ENCODE results near the gene UNC5A.

The UNC5A gene

DNA sequence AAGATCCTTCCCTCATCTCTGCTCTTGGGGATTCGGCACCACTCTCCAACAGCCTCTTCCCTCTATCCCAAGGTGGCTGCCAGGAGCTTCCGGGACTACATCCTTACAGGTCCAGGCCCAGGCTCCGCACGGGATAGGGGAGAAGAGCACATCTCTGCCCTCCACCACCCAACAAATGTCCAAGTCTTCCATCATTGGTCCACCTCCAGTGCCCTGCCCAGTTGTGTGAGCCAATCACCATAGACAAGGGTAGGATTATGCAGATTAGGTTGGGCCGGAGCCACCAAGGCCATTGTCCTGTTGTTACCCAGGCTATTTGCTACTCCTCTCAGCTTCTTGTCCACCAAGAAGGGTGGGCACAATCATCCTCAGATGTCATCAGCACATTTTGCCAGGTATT is 9.1 kb downstream of the UNC5A start:
- no peak for TF ChIP-seq FOXP2 (optimal IDR thresholded peaks at IDR 0.05; ENCODE audit: borderline replicate concordance, extremely low read depth, extremely low read length, insufficient read depth)
- no peak for TF ChIP-seq REST (IDR thresholded peaks at IDR 0.05; ENCODE audit: insufficient read depth in 1 of 2, low read depth in 2 of 2, low read length in 2 of 2)
- no peak for TF ChIP-seq POLR2AphosphoS5 (IDR thresholded peaks at IDR 0.05; ENCODE audit: low read depth, low read length)
- no peak for TF ChIP-seq TAF1 (IDR thresholded peaks at IDR 0.05; ENCODE audit: borderline replicate concordance, insufficient read depth, low read length)
- TF ChIP-seq SIN3A (IDR thresholded peaks at IDR 0.05; ENCODE audit: borderline replicate concordance, insufficient read depth, low read length): no peak

DNA sequence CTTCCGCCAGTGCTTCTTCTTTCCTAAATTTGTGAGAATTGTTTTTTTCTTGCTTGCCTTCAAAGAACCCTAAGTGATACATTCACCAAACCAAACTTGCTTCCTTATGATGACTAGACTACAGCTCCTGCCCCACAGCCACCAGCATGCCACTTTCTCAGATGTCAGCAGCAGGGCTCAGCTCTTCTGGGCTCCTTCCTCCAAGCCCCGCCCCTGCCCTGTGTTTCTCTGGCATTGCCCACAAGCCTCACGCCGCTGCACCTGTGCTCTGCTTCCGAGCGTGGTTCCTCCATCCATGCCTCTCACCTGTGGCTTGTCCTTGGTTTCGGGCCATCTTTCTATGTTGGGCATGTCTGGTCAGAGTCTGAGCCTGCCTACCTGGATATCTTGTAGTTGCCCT is 10.6 kb downstream of the UNC5A start:
- TF ChIP-seq REST (IDR thresholded peaks at IDR 0.05; ENCODE audit: insufficient read depth in 1 of 2, low read depth in 2 of 2, low read length in 2 of 2): no peak
- no peak for TF ChIP-seq FOXP2 (optimal IDR thresholded peaks at IDR 0.05; ENCODE audit: borderline replicate concordance, extremely low read depth, extremely low read length, insufficient read depth)
- no peak for TF ChIP-seq POLR2AphosphoS5 (IDR thresholded peaks at IDR 0.05; ENCODE audit: low read depth, low read length)
- no peak for TF ChIP-seq SIN3A (IDR thresholded peaks at IDR 0.05; ENCODE audit: borderline replicate concordance, insufficient read depth, low read length)
- TF ChIP-seq TAF1 (IDR thresholded peaks at IDR 0.05; ENCODE audit: borderline replicate concordance, insufficient read depth, low read length): no peak

- TF ChIP-seq REST (IDR thresholded peaks at IDR 0.05; ENCODE audit: insufficient read depth in 1 of 2, low read depth in 2 of 2, low read length in 2 of 2) (no peak), SIN3A (IDR thresholded peaks at IDR 0.05; ENCODE audit: borderline replicate concordance, insufficient read depth, low read length) (no peak), TAF1 (IDR thresholded peaks at IDR 0.05; ENCODE audit: borderline replicate concordance, insufficient read depth, low read length) (no peak), POLR2AphosphoS5 (IDR thresholded peaks at IDR 0.05; ENCODE audit: low read depth, low read length) (no peak), FOXP2 (optimal IDR thresholded peaks at IDR 0.05; ENCODE audit: borderline replicate concordance, extremely low read depth, extremely low read length, insufficient read depth) (no peak)
Observed at GRCh38 chr5:176821441-176821840, 11.1 kb downstream of the UNC5A start.

DNA sequence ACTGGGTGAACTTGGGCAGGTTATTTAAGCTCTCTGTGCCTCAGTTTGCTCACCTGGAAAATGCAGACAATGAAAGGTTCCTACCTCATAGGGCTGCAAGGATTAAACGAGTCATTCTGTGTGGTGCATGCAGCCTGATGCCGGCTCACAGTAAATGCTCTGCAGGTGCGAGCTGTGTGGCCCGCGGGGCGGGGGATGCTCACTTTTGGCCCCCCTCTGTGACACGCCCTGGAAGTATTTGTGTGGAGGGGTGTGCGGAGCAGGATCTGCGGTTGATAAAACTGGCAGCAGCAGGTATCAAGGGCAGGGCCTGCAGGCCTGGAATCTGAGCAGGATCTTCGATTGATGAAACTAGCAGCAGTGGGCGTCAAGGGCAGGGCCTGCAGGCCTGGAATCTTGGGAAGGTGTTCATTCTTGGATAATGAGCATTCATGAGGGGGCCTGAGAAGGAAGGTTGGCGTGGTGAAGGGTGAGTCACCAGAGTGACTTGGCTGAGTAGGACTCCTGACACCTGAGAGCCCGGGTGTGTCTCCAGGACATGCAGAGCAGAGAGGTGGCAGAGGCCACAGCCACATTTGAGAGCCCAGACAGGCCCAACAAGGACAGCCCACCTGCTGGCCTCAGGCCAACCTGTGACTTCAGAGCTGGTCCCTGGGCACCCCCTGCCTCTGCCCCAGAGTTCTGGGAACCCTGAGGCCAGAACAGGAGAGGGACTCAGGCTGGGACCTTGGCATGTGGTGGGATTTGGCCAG is 11.9 kb downstream of the UNC5A start:
- TF ChIP-seq POLR2AphosphoS5 (IDR thresholded peaks at IDR 0.05; ENCODE audit: low read depth, low read length): no peak
- no peak for TF ChIP-seq FOXP2 (optimal IDR thresholded peaks at IDR 0.05; ENCODE audit: borderline replicate concordance, extremely low read depth, extremely low read length, insufficient read depth)
- no peak for TF ChIP-seq REST (IDR thresholded peaks at IDR 0.05; ENCODE audit: insufficient read depth in 1 of 2, low read depth in 2 of 2, low read length in 2 of 2)
- no peak for TF ChIP-seq TAF1 (IDR thresholded peaks at IDR 0.05; ENCODE audit: borderline replicate concordance, insufficient read depth, low read length)
- TF ChIP-seq SIN3A (IDR thresholded peaks at IDR 0.05; ENCODE audit: borderline replicate concordance, insufficient read depth, low read length): no peak

All from PFSK-1 (cell line).